Activated naive CD8-positive, alpha-beta T cell treated with anti-CD3 and anti-CD28 coated beads, Interleukin-2, amount 50 U/mL, for 24 hours (primary cell): ENCODE measurements around the gene TRAF3.
A peak's percentile ranks its signal among the peaks of the same experiment; 100 is the strongest.
"Not testable (repeated sequence)": the region's sequence is repeated elsewhere in the genome, so short reads cannot be mapped to it uniquely, and the experiment has no call there.

Experiments
- ATAC-seq: fragments of 150-1000 bp; cut with Tn5 transposase; one replicate; pipeline ENCODE4 v1.10.0; 2021
- DNase-seq: peaks from one replicate; pipeline ENCODE4 v3.0.0; 2021
- H3K27ac Mint-ChIP-seq: one replicate; pipeline ENCODE4 v1.8.0; 2021; ENCODE audit warnings: mild to moderate bottlenecking, mixed read lengths
- H3K27me3 Mint-ChIP-seq: one replicate; pipeline ENCODE4 v1.8.0; 2021; ENCODE audit warnings: mixed read lengths
- H3K36me3 Mint-ChIP-seq: one replicate; pipeline ENCODE4 v1.8.0; 2021; ENCODE audit warnings: low read depth, mixed read lengths
- H3K4me1 Mint-ChIP-seq: one replicate; pipeline ENCODE4 v1.8.0; 2021; ENCODE audit warnings: mixed read lengths
- H3K4me3 Mint-ChIP-seq: one replicate; pipeline ENCODE4 v1.8.0; 2021; ENCODE audit warnings: mild to moderate bottlenecking, moderate library complexity, mixed read lengths
- H3K9me3 Mint-ChIP-seq: one replicate; pipeline ENCODE4 v1.8.0; 2021; ENCODE audit warnings: mixed read lengths

The TRAF3 gene

DNA sequence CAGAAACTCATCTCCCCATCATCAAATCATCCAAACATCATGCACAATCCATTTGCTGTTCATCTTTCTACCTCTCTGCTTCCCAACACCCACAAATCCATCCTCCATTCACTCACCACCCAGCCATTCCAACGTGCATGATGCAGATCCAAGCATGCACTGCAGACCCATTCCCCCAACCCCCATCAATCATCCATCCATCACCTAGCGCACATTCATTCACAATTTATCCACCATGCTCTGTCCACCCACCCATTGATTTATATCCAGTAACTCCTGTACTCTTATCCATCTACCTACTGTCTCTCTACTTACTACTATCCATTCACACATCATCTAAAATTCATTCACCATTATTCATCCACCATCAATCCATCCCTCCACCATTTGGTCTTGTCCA is 141.2 kb downstream of the TRAF3 start:
- Mint-ChIP-seq H3K27ac (no peak overlapping the region), H3K9me3 (no peaks in the 10 kb centered on the region), H3K4me3 (no peak overlapping the region), H3K36me3 (no peaks in the 10 kb centered on the region), H3K4me1 (peaks cover 3% of the 10 kb centered on the region), H3K27me3 (peaks cover 4% of the 10 kb centered on the region)
- ATAC-seq (no peak), DNase-seq (no peak)

DNA sequence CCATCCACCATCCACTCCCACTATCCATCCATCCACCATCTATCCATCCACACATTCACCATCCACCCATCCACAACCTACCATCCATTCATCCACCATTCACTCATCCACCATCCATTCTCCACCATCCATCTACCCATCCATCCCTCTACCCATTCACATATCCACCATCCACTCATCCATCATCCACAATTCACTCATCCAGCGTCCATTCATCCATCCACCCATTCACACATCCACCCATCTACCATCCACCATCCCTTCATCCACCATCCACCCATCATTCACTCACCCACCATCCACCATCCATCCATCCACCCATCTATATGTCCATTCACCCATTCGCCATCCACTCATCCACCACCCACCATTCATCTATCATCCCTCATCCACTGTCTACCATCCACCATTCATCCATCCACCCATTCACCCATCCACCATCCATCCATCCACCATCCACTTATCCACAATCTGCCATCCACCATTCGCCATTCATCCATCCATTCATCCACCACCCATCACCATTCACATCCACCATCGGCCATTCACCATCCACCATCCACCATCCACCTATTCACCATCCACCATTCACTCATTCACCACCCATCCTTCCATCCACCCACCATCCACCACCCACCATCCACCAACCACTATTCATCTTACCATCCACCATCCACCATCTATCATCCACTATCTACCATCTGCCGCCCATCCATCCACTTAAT is 143.2 kb downstream of the TRAF3 start:
- H3K36me3 Mint-ChIP-seq: no peaks in the 10 kb centered on the region
- no peak overlapping the region for H3K4me3 Mint-ChIP-seq
- H3K4me1 Mint-ChIP-seq: peaks cover 7% of the 10 kb centered on the region
- H3K27me3 Mint-ChIP-seq: peaks cover 11% of the 10 kb centered on the region
- no peak overlapping the region for H3K27ac Mint-ChIP-seq
- ATAC-seq: no peak
- no peak for DNase-seq
- no peaks in the 10 kb centered on the region for H3K9me3 Mint-ChIP-seq

DNA sequence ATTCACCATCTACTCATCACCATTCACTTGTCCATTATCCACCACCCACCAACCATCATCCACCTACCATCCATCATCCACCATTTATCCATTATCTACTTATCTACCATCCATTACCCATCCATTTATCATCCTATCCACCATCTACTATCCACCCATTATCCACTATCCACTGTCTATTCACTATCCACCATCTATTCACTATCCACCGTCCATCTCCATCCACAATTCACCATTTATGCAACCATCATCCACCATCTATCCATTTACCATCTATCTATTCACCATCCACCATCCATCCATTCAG is 143.7 kb downstream of the TRAF3 start:
- H3K9me3 Mint-ChIP-seq: no peaks in the 10 kb centered on the region
- H3K36me3 Mint-ChIP-seq: no peaks in the 10 kb centered on the region
- DNase-seq (no peak), ATAC-seq (no peak)
- no peak overlapping the region for H3K4me3 Mint-ChIP-seq
- no peak overlapping the region for H3K27ac Mint-ChIP-seq
- peaks cover 9% of the 10 kb centered on the region for H3K4me1 Mint-ChIP-seq
- peaks cover 16% of the 10 kb centered on the region for H3K27me3 Mint-ChIP-seq

DNA sequence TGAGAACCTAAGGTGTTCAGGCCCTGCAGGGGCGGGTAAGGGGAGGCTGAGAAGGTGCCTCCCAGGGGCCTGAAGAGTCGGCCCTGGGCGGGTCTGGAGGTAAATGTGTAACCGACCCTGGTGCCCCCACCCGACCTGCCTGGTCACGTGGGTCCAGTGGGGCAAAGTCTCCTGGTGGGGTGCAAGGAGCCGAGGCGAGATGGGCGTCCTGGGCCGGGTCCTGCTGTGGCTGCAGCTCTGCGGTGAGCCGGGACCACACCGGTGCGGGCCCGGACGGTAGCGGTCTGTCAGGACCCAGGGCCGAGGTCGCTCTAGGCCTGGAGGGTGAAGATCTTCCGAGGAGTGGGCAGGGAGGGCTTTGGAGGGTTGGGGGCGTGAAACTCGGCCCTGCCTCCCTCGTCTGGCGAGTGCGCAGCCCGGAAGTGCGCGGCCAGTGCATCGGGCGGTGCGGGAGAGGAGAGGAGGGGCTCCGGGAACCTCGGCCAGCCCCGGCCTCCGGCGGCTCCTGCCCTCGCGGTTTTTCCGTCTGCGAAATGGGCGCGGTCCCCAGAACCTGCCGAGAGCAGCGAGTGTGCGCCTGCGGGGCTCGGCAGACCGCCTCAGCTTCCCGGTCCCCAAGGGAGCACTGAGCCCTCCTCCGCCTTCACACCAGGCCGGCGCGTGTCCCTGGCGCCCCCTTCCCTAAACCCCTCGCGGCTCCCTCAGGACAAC is 145.4 kb downstream of the TRAF3 start, which contains the start of gene AMN:
AMN (plus strand) TSS at position 174 of the 711 bp plus-strand sequence; CDS start at position 200, 26 bp downstream.
- H3K36me3 Mint-ChIP-seq: no peaks in the 10 kb centered on the region
- peak; percentile 21 for ATAC-seq
- no peak within 1 kb of the TSS for H3K27ac Mint-ChIP-seq

DNA sequence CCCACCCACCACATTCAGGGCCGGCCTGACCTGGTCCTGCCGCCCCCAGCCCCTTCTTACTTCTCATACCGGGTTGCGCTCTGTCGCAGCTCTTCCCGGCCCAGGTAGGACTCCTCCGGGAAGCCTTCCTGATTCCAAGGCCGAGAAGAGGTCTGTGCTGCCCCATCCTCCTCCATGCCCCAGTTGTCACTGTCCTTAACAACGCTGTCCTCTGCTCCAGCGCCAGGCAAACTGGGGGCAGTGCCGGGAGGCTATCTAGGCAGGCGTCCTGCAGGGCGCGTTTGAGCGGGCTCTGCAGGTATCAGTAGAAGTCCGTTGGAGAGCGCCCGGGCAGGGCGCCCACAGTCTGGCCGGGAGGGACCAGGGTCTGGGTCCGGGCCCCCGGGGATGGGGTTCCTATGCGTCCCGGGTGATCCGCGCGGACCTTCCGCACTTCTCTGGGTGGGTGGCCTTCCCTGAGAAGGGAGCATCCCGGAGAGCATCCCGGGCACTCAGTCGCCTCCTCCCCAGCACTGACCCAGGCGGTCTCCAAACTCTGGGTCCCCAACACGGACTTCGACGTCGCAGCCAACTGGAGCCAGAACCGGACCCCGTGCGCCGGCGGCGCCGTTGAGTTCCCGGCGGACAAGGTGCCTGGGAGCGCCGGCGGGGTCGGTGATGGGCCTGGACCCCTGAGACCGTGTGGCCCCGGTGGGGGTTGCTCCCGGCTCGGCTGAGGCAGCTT is 146.1 kb downstream of the TRAF3 start:
- DNase-seq (no peak), ATAC-seq (no peak)
- Mint-ChIP-seq H3K27ac (no peak overlapping the region), H3K4me1 (peaks cover 6% of the 10 kb centered on the region), H3K36me3 (no peaks in the 10 kb centered on the region), H3K9me3 (no peaks in the 10 kb centered on the region), H3K4me3 (peak overlapping the region; percentile 34), H3K27me3 (peaks cover 28% of the 10 kb centered on the region)

More for the DNA sequence above, 145.4 kb downstream of the TRAF3 start, which contains the start of gene AMN:
- peak within 1 kb of the TSS; percentile 34 for H3K4me3 Mint-ChIP-seq
- no peak for DNase-seq
- peaks cover 27% of the 10 kb centered on the region for H3K27me3 Mint-ChIP-seq
- no peaks in the 10 kb centered on the region for H3K9me3 Mint-ChIP-seq
- peaks cover 6% of the 10 kb centered on the region for H3K4me1 Mint-ChIP-seq

DNA sequence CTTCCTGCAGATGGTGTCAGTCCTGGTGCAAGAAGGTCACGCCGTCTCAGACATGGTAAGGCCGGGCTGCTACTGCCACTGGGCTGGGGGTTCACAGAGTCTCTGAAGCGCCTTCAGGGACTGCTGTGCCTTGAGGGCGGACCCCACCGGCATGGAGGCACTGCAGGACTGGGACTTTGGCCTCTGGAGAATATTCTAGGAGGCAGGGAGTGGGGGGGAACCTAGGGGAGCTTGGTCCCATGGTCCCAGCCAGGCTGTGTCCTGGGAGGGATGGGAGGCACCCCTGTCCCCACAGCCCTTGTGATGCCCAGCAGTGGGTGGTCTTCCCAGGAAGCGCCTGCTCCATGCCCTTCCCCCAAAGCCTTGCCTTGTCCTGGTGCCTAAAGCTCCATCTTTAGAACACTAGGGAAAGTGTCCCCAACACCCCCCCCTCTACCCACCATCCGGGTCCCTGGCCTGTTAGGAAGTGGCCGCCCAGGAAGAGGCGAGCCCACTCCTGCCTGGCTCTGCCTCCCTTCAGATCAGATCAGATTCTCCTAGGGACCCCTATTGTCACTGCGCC is 146.8 kb downstream of the TRAF3 start:
- no peak overlapping the region for H3K4me3 Mint-ChIP-seq
- no peak for ATAC-seq

DNA sequence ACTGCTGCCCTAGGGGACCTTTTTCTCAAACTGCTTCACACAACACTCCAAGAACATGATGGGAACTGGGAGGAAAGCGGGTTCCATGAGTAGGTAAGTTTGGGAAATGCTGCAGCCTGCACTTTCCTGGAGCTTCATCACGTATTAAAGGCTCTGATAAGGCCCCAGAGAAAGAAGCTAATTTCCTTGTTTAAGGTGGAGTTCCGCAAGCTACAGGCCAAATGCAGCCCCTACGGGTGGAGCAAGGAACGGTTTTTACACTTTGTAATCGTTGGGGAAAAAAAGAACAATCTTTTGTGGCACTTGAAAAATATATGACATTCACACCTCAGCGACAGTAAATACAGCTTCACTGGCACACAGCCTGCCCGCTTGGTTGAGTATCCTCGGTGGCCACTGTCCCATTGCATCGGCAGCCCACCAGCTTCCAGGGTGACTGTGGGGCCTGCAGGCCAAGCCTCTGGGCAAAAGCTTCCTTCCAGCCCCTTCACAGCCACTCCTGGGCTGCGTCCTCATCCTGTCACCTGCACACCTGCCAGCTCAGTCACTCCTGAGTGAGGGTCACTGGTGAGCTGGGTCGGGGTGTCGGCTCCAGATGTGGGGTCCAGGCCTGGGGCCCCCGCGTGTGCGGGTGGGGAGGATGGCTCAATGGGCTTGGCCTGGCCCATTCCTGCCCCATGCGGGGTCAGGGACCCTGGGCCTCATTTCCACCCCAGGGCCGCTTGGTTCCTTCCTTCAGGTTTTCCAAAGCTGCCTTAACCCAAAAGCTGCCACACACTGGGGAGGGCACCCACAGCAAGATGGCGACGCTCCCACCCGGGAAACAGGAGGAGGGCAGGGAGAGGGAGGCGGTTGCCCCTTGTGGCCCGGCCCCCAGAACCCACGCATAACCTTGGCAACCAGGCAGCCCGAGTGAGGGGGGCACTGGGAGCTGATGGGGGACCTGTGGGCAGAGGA is 147.7 kb downstream of the TRAF3 start:
- H3K27ac Mint-ChIP-seq: no peak overlapping the region
- peaks cover 7% of the 10 kb centered on the region for H3K4me1 Mint-ChIP-seq
- H3K36me3 Mint-ChIP-seq: no peaks in the 10 kb centered on the region
- H3K27me3 Mint-ChIP-seq: peaks cover 32% of the 10 kb centered on the region
- ATAC-seq (no peak), DNase-seq (no peak)
- H3K4me3 Mint-ChIP-seq: no peak overlapping the region
- H3K9me3 Mint-ChIP-seq: no peaks in the 10 kb centered on the region

More for the DNA sequence above, 146.8 kb downstream of the TRAF3 start:
- DNase-seq: no peak
- peaks cover 32% of the 10 kb centered on the region for H3K27me3 Mint-ChIP-seq
- no peaks in the 10 kb centered on the region for H3K9me3 Mint-ChIP-seq
- H3K27ac Mint-ChIP-seq: no peak overlapping the region
- no peaks in the 10 kb centered on the region for H3K36me3 Mint-ChIP-seq
- H3K4me1 Mint-ChIP-seq: peaks cover 7% of the 10 kb centered on the region

DNA sequence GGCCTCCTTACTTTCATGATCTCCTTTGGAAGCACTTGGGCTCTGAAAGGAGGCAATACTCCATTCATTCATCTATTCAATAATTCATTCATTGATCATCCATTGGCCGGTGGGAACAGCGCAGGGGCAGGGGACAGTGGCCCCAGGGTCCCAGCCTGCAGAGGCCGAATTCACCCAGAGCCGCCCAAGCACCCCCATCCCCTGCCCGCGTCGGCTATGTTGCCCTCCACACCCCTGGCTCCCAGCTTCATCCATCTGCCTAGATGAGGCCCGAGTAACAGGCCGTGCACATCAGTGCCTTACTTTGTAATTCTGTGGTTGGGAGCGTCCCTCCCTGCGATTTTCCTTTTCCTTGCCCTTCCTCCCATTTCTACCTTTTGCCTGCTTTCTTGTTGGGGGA is 148.4 kb downstream of the TRAF3 start:
- H3K9me3 Mint-ChIP-seq: no peaks in the 10 kb centered on the region
- no peaks in the 10 kb centered on the region for H3K36me3 Mint-ChIP-seq
- peaks cover 32% of the 10 kb centered on the region for H3K27me3 Mint-ChIP-seq
- DNase-seq: no peak
- no peak overlapping the region for H3K4me3 Mint-ChIP-seq
- no peak overlapping the region for H3K27ac Mint-ChIP-seq
- ATAC-seq: no peak
- peaks cover 7% of the 10 kb centered on the region for H3K4me1 Mint-ChIP-seq

DNA sequence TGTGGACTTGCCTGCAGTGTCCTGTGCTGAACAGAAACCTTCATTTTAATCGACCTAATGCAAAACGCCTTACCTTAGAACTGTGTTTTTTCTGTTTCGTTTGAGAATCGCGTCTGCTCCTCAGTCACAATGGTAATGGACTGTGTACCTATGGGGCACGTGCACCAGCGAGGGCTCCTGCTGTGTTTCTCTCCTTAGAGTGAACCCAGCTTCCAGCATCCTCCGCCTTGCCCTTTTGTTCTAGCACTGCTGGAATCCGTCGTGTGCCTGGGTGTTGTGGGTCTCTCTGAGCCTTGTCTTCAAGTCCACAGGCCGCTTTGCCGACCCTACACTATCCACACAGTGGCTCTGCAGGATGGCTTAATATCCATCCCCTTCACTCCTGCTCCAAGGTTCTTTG is 148.9 kb downstream of the TRAF3 start:
- DNase-seq (no peak), ATAC-seq (no peak)
- peaks cover 32% of the 10 kb centered on the region for H3K27me3 Mint-ChIP-seq
- H3K4me1 Mint-ChIP-seq: peaks cover 7% of the 10 kb centered on the region
- H3K36me3 Mint-ChIP-seq: no peaks in the 10 kb centered on the region
- H3K4me3 Mint-ChIP-seq: no peak overlapping the region
- H3K27ac Mint-ChIP-seq: no peak overlapping the region
- H3K9me3 Mint-ChIP-seq: no peaks in the 10 kb centered on the region

DNA sequence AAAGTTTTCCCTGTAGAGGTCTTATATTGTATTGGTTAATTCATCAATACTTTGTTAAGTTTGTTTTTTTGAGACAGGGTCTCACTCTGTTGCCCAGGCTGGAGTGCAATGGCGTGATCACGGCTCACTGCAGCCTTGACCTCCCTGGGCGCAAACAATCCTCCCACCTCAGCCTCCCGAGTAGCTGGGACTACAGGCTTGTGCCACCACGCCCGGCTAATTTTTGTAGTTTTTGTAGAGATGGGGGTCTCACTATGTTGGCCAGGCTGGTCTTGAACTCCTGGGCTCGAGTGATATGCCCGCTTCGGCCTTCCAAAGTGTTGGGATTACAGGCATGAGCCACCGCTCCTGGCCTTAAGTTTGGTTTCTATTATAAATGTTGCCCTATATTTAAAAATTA is 149.6 kb downstream of the TRAF3 start:
- not testable (repeated sequence) for ATAC-seq, H3K36me3 Mint-ChIP-seq, DNase-seq, H3K4me1 Mint-ChIP-seq, H3K27ac Mint-ChIP-seq, H3K4me3 Mint-ChIP-seq, H3K9me3 Mint-ChIP-seq
- peaks cover 32% of the 10 kb centered on the region for H3K27me3 Mint-ChIP-seq

DNA sequence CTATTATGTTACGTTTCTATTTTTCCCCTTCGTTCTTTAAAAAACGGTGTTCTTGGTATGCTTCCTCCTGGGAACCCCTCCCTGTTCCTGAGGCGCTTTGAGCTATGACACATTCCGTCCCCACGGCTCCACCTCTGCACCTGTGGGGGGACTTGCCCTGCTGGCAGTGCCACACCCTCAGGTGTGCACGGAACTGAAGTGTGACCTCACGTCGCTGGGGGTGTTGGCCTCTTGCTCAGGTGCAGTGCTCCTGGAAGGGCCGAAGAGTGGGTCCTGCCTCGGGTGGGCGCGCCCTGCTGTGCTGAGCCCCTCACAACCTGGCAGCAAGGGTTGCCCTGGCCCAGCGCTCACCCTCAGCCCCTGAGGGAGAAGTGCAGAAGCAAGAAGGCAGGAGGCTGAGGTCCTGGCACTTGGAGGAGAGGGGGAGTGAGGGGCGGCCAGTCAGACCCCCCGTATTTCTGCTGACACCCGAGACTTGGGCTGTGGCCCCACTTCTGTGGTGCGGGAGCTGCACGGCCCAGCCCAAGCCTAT is 150.2 kb downstream of the TRAF3 start:
- peaks cover 7% of the 10 kb centered on the region for H3K4me1 Mint-ChIP-seq
- H3K27me3 Mint-ChIP-seq: peaks cover 32% of the 10 kb centered on the region
- H3K36me3 Mint-ChIP-seq: no peaks in the 10 kb centered on the region
- H3K9me3 Mint-ChIP-seq: no peaks in the 10 kb centered on the region
- H3K27ac Mint-ChIP-seq: no peak overlapping the region
- no peak overlapping the region for H3K4me3 Mint-ChIP-seq
- no peak for ATAC-seq
- DNase-seq: no peak

DNA sequence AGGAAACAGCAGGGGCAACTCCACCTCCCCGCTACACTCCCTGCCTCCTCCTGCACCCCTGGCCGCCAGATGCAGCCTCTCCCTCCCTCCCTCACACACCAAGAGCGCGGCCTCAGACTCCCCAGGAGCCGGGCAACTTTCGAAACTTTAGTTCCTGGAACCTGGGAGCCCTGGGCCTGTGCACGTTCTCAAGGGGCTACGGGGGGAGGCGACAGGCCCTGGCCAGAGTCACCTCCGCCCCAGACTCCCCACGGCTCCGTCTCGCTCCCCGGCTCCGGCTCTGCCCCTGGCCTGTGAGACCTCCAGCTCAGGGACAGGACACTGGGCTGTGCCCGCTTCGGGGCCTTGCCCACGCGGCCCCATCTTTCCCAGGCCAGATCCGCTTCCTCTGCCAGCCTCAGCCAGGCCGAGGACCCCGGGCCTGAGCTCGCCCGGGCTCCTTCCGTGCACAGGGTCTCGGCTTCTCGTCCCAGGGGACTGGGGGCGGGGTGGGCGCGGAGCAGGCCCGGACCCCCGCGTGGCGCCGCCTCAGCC is 150.7 kb downstream of the TRAF3 start:
- no peaks in the 10 kb centered on the region for H3K36me3 Mint-ChIP-seq
- peak overlapping the region; percentile 55 for H3K4me3 Mint-ChIP-seq
- no peak overlapping the region for H3K27ac Mint-ChIP-seq
- H3K27me3 Mint-ChIP-seq: peaks cover 31% of the 10 kb centered on the region
- H3K4me1 Mint-ChIP-seq: peaks cover 7% of the 10 kb centered on the region
- no peak for DNase-seq
- peak; percentile 2 for ATAC-seq
- no peaks in the 10 kb centered on the region for H3K9me3 Mint-ChIP-seq

DNA sequence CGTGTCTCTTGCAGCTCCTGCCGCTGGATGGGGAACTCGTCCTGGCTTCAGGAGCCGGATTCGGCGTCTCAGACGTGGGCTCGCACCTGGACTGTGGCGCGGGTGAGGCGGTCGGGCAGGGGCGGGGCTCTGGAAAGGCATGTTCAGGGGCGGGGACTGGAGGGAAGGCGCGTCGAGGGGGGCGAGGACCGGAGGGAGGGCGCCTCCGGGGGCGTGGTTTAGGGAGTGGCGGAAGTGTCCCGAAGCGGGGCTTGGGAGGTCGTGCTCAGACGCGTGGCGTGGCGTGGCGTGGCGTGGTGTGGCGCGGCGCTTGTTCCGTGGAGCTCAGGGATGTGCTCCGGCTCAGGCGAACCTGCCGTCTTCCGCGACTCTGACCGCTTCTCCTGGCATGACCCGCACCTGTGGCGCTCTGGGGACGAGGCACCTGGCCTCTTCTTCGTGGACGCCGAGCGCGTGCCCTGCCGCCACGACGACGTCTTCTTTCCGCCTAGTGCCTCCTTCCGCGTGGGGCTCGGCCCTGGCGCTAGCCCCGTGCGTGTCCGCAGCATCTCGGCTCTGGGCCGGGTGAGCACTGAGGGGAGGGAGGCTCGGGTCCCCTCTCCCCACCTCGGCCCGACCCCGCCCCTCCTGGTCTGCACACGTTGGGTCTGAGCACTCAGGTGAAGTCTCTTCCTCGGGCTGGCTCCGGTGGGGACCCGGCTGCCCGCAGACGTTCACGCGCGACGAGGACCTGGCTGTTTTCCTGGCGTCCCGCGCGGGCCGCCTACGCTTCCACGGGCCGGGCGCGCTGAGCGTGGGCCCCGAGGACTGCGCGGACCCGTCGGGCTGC is 151.4 kb downstream of the TRAF3 start:
- H3K27me3 Mint-ChIP-seq: peaks cover 28% of the 10 kb centered on the region
- no peaks in the 10 kb centered on the region for H3K36me3 Mint-ChIP-seq
- peaks cover 7% of the 10 kb centered on the region for H3K4me1 Mint-ChIP-seq
- ATAC-seq (peak; percentile 64), DNase-seq (peak; percentile 78)
- H3K27ac Mint-ChIP-seq: no peak overlapping the region
- no peaks in the 10 kb centered on the region for H3K9me3 Mint-ChIP-seq
- H3K4me3 Mint-ChIP-seq: peak overlapping the region; percentile 55
